ENCODE measurements around the gene CD164. TPM values are rescaled to one million over a fixed set of nuclear protein-coding genes. Genes with fewer than 3 reads are reported as not detected.

The CD164 gene
- total and polyA plus RNA-seq, 9 donors, result 129 to 215 (median 173) TPM

DNA sequence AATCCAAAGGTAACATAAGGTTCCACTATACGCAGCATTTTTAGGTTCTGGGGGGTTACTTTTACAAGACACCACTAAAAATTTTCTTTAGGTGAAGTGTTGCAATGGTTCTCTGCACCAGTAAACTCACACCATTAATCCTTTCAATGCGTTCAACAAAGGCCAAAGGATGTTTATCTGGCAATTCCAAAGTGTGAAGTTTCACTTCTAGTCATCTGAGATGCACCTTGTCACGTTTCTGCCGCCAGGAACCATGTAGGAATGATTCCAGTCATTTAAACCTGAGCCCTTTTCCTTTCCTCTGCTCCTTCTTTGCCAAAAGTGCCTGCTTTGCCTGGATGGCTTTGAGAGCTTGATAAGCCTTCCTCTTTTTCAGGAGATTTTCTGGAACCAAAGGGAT, 54.8 kb downstream of the CD164 start:
- Histone ChIP-seq H3K27ac (no peak overlapping the region), H3K4me3 (no peak overlapping the region), H3K27me3 (no peaks in the 10 kb centered on the region), H3K36me3 (no peaks in the 10 kb centered on the region), H3K4me1 (ENCODE audit: insufficient read depth) (no peaks in the 10 kb centered on the region), H3K9me3 (no peaks in the 10 kb centered on the region)
- 70 to 79% (median 71%) methylated on average over 4 of the region's 4 CpGs for WGBS, 3 donors
- intact Hi-C loops (cut with DNase I), result no loop called here
- TF ChIP-seq EP300 (IDR thresholded peaks at IDR 0.05), result no peak
- no peak for DNase-seq

DNA sequence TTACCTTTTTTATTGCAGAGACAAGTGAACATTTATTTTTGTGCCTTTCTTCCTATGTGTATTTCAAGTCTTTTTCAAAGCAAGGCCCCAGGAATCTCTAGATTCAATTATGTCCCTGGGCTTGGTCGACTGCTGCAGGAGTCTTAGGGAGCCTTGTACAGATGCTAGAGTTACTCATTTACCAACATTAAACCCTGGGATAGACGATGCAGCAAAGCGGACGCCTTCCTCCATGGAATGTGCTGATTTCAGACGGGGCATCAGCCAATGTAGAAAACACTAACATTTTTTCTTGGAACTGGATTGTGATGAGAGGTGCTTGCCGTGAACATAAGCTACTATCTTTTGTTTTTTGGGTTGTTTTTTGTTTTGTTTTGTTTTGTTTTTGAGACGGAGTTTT, 55.9 kb downstream of the CD164 start:
- intact Hi-C loops (cut with DNase I), result no loop called here
- Histone ChIP-seq H3K4me1 (ENCODE audit: insufficient read depth) (no peaks in the 10 kb centered on the region), H3K9me3 (no peaks in the 10 kb centered on the region), H3K27me3 (no peaks in the 10 kb centered on the region), H3K4me3 (no peak overlapping the region), H3K27ac (no peak overlapping the region), H3K36me3 (no peaks in the 10 kb centered on the region)
- no peak for TF ChIP-seq POLR2A (IDR thresholded peaks at IDR 0.05)
- no peak for TF ChIP-seq EP300 (IDR thresholded peaks at IDR 0.05)
- TF ChIP-seq, protein P1, sequence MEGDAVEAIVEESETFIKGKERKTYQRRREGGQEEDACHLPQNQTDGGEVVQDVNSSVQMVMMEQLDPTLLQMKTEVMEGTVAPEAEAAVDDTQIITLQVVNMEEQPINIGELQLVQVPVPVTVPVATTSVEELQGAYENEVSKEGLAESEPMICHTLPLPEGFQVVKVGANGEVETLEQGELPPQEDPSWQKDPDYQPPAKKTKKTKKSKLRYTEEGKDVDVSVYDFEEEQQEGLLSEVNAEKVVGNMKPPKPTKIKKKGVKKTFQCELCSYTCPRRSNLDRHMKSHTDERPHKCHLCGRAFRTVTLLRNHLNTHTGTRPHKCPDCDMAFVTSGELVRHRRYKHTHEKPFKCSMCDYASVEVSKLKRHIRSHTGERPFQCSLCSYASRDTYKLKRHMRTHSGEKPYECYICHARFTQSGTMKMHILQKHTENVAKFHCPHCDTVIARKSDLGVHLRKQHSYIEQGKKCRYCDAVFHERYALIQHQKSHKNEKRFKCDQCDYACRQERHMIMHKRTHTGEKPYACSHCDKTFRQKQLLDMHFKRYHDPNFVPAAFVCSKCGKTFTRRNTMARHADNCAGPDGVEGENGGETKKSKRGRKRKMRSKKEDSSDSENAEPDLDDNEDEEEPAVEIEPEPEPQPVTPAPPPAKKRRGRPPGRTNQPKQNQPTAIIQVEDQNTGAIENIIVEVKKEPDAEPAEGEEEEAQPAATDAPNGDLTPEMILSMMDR (IDR thresholded peaks at IDR 0.05), result no peak
- no peak for DNase-seq
- WGBS, 3 donors, result 62 to 75% (median 73%) methylated on average over 7 of the region's 7 CpGs

DNA sequence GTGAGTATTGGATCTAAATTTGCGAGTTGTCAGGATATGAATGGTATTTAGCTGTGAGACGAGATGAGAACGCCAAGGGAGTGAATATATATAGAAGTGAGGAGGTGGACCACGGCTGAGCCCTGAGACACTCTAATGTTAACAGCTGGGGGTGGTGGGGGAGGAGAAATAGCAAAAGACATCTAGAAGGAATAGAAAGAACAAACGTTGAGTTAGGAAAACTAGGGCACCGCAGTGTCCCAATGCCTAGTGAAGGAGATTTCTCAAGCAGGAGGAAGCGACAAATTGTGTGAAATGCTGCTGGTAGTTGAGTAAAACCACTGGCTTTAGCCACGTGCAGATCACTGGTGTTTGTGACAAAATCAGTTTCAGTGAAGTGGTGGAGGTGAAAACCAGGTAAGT, 56.9 kb downstream of the CD164 start:
- Histone ChIP-seq H3K27me3 (no peaks in the 10 kb centered on the region), H3K4me3 (no peak overlapping the region), H3K4me1 (ENCODE audit: insufficient read depth) (no peaks in the 10 kb centered on the region), H3K9me3 (no peaks in the 10 kb centered on the region), H3K36me3 (no peaks in the 10 kb centered on the region), H3K27ac (no peak overlapping the region)
- no peak for TF ChIP-seq POLR2A (IDR thresholded peaks at IDR 0.05)
- no peak for TF ChIP-seq EP300 (IDR thresholded peaks at IDR 0.05)
- TF ChIP-seq, protein P1 (IDR thresholded peaks at IDR 0.05), result no peak
- 61 to 68% (median 68%) methylated on average over 8 of the region's 8 CpGs for WGBS, 3 donors
- no peak for DNase-seq
- intact Hi-C loops (cut with DNase I), result no loop called here

DNA sequence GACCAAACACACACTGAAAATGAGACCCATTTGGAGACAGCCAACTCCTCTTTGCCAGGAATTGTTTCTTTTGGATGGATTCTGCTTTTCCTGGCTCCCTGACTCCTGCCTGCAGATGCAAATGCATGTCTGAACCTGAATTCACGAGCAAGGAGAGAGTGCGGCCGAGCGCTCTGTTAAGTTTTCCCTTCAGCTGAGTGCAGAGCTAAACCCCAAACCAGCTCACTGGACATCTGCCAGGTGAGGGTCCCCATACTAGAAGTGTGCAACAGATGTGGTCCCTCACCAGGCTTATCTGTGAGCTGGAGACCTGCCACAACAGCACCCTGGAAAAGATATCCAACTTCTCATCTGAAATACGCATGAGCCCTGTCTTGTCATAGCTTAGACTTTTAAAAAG, 59.0 kb downstream of the CD164 start:
- WGBS, 3 donors, result 59 to 70% (median 59%) methylated on average over 5 of the region's 5 CpGs
- DNase-seq, result no peak

DNA sequence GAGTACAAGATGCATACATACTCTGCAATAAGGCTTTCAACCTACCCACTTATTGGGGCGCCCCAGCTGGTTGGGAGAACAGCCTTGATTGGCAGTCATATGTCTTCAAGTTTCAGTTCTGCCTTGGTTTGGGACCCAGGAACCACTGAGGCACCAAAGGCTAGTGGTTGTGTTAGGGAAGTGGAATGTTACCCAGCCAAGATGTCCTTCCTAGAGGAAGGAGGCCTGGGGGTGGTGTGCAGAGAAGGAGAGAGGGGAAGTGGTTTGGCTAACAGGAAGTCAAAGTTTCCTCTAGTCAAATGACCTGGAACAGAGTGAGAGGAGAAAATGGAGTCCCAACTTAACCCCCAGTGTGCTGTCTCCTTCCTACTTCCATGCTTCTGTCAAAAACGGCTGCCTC, 59.4 kb downstream of the CD164 start:
- intact Hi-C loops (cut with DNase I), result no loop called here
- no peak for DNase-seq

More for the DNA sequence above, 59.0 kb downstream of the CD164 start:
- Histone ChIP-seq H3K27me3 (no peaks in the 10 kb centered on the region), H3K36me3 (no peaks in the 10 kb centered on the region), H3K4me1 (ENCODE audit: insufficient read depth) (no peaks in the 10 kb centered on the region), H3K27ac (no peak overlapping the region), H3K4me3 (no peak overlapping the region), H3K9me3 (no peaks in the 10 kb centered on the region)
- intact Hi-C loops (cut with DNase I), result no loop called here
- TF ChIP-seq, protein P1 (IDR thresholded peaks at IDR 0.05), result no peak
- TF ChIP-seq EP300 (IDR thresholded peaks at IDR 0.05) (no peak), POLR2A (IDR thresholded peaks at IDR 0.05) (no peak)

More for the DNA sequence above, 59.4 kb downstream of the CD164 start:
- WGBS, 3 donors, result 62 to 67% (median 62%) methylated on average over 2 of the region's 2 CpGs
- Histone ChIP-seq H3K27ac (no peak overlapping the region), H3K4me1 (ENCODE audit: insufficient read depth) (no peaks in the 10 kb centered on the region), H3K4me3 (no peak overlapping the region), H3K27me3 (no peaks in the 10 kb centered on the region), H3K36me3 (no peaks in the 10 kb centered on the region), H3K9me3 (no peaks in the 10 kb centered on the region)
- TF ChIP-seq POLR2A (IDR thresholded peaks at IDR 0.05) (no peak), EP300 (IDR thresholded peaks at IDR 0.05) (no peak)
- TF ChIP-seq, protein P1 (IDR thresholded peaks at IDR 0.05), result no peak
